NCI-H510A treated with DMSO at 0.1 percent for 48 hours (cell line): ENCODE results near the gene ZNF584.

Source experiments
- DNase-seq: peaks from one replicate; lab custom pipeline; 2025; lab: John Stamatoyannopoulos, UW

Gene ZNF584

GRCh38 chr19:58466089-58466759 lies 57.8 kb downstream of the ZNF584 start:
- no peak for DNase-seq

GRCh38 chr19:58466760-58467589 lies 58.5 kb downstream of the ZNF584 start, which contains the start of gene ZNF324:
ZNF324 (plus strand) TSS chr19:58467080; CDS start chr19:58469186, 2,106 bp downstream.
- peak; percentile 92 for DNase-seq
